DOHH2 (cell line): Measurements from ENCODE around the gene FLNB.

ENCODE experiments used
- H3F3A ChIP-seq: fragments of 200-600 bp; sonication (generic), shearing (Covaris generic); 2 replicates; pipeline ENCODE4 v1.6.0; 2016; ENCODE audit warnings: antibody characterized with exemption, mild to moderate bottlenecking; ENCODE audit not compliant: control insufficient read depth, insufficient read depth
- H3K27ac ChIP-seq: fragments of 200-600 bp; sonication (generic); 2 replicates; pipeline ENCODE4 v1.5.1; 2014; ENCODE audit warnings: low read depth, mild to moderate bottlenecking, low read length, moderate library complexity
- H3K27me3 ChIP-seq: fragments of 200-600 bp; sonication (generic); 2 replicates; pipeline ENCODE4 v1.6.1; 2014; ENCODE audit warnings: mild to moderate bottlenecking, low read length, mixed read lengths; ENCODE audit not compliant: control insufficient read depth
- H3K36me3 ChIP-seq: fragments of 200-600 bp; sonication (generic); 2 replicates; pipeline ENCODE4 v1.6.1; 2014; ENCODE audit warnings: mild to moderate bottlenecking, low read length, moderate library complexity, mixed read lengths; ENCODE audit not compliant: control insufficient read depth
- H3K4me1 ChIP-seq: fragments of 200-600 bp; sonication (generic); 2 replicates; pipeline ENCODE4 v1.6.1; 2014; ENCODE audit warnings: mild to moderate bottlenecking, low read length, mixed read lengths; ENCODE audit not compliant: control insufficient read depth
- H3K4me2 ChIP-seq: fragments of 200-600 bp; sonication (generic); 2 replicates; pipeline ENCODE4 v1.6.0; 2014; ENCODE audit warnings: mild to moderate bottlenecking, low read length, moderate library complexity
- H3K4me3 ChIP-seq: fragments of 200-600 bp; sonication (generic); 2 replicates; pipeline ENCODE4 v1.5.1; 2014; ENCODE audit warnings: mild to moderate bottlenecking, low read length, mixed read lengths
- H3K79me2 ChIP-seq: fragments of 200-600 bp; sonication (generic); 2 replicates; pipeline ENCODE4 v1.6.1; 2014; ENCODE audit warnings: mild to moderate bottlenecking, low read length, mixed read lengths; ENCODE audit not compliant: control insufficient read depth
- H3K9me2 ChIP-seq: fragments of 200-600 bp; sonication (generic); replicated peaks from 2 replicates; pipeline ENCODE4 v1.6.1; 2014; ENCODE audit warnings: mild to moderate bottlenecking, low read length, mixed read lengths; ENCODE audit not compliant: control insufficient read depth
- H3K9me3 ChIP-seq: fragments of 200-600 bp; sonication (generic); 2 replicates; pipeline ENCODE4 v1.6.1; 2014; ENCODE audit warnings: antibody characterized with exemption, low read length, mixed read lengths; ENCODE audit not compliant: control insufficient read depth, insufficient read depth
- H4K20me1 ChIP-seq: fragments of 200-600 bp; sonication (generic); 2 replicates; pipeline ENCODE4 v1.6.0; 2014; ENCODE audit warnings: low read depth, mild to moderate bottlenecking, antibody characterized with exemption, low read length, moderate library complexity; ENCODE audit not compliant: control insufficient read depth, insufficient read depth
- CTCF ChIP-seq: fragments of 200-600 bp; sonication (generic); IDR thresholded peaks from one replicate; pipeline ENCODE4 v1.5.1; 2014; ENCODE audit warnings: antibody characterized with exemption, mild to moderate bottlenecking, low read depth, low read length; ENCODE audit not compliant: poor library complexity, severe bottlenecking
- EZH2phosphoT487 ChIP-seq: fragments of 200-600 bp; sonication (generic); IDR thresholded peaks from 2 replicates; pipeline ENCODE4 v1.6.1; 2017; ENCODE audit warnings: borderline replicate concordance, mild to moderate bottlenecking, antibody characterized with exemption, low read length, moderate library complexity, mixed read lengths

FLNB gene

GRCh38 chr3:58072052-58072762 is 64.0 kb downstream of the FLNB start:
- H3K4me3 ChIP-seq: no peak overlapping the region

GRCh38 chr3:58072763-58073130 is 64.5 kb downstream of the FLNB start:
- no peak for TF ChIP-seq CTCF
- no peak for TF ChIP-seq EZH2phosphoT487
- Histone ChIP-seq H3K27ac (no peak overlapping the region), H3K4me3 (no peak overlapping the region), H3K79me2 (no peaks in the 10 kb centered on the region), H3F3A (no peaks in the 10 kb centered on the region), H4K20me1 (no peaks in the 10 kb centered on the region), H3K9me2 (no peaks in the 10 kb centered on the region), H3K27me3 (no peaks in the 10 kb centered on the region), H3K4me2 (no peak overlapping the region), H3K4me1 (peaks cover 9% of the 10 kb centered on the region), H3K9me3 (no peaks in the 10 kb centered on the region), H3K36me3 (no peaks in the 10 kb centered on the region)

More at GRCh38 chr3:58072052-58072762, 64.0 kb downstream of the FLNB start:
- no peaks in the 10 kb centered on the region for H3F3A ChIP-seq
- H3K27me3 ChIP-seq: no peaks in the 10 kb centered on the region
- no peaks in the 10 kb centered on the region for H3K9me2 ChIP-seq
- H3K36me3 ChIP-seq: no peaks in the 10 kb centered on the region
- H3K79me2 ChIP-seq: no peaks in the 10 kb centered on the region
- H3K9me3 ChIP-seq: no peaks in the 10 kb centered on the region
- peaks cover 9% of the 10 kb centered on the region for H3K4me1 ChIP-seq
- no peak overlapping the region for H3K27ac ChIP-seq
- H4K20me1 ChIP-seq: no peaks in the 10 kb centered on the region
- no peak for TF ChIP-seq EZH2phosphoT487
- TF ChIP-seq CTCF: no peak
- H3K4me2 ChIP-seq: no peak overlapping the region

- TF ChIP-seq CTCF (no peak), EZH2phosphoT487 (no peak)
- H3F3A ChIP-seq: no peaks in the 10 kb centered on the region
- H3K4me3 ChIP-seq: no peak overlapping the region
- H3K9me2 ChIP-seq: no peaks in the 10 kb centered on the region
- no peaks in the 10 kb centered on the region for H3K79me2 ChIP-seq
- H3K9me3 ChIP-seq: no peaks in the 10 kb centered on the region
- peaks cover 9% of the 10 kb centered on the region for H3K4me1 ChIP-seq
- H3K27ac ChIP-seq: no peak overlapping the region
- no peaks in the 10 kb centered on the region for H3K27me3 ChIP-seq
- H3K4me2 ChIP-seq: no peak overlapping the region
- no peaks in the 10 kb centered on the region for H4K20me1 ChIP-seq
- H3K36me3 ChIP-seq: no peaks in the 10 kb centered on the region
Measured at GRCh38 chr3:58073301-58074108, 65.3 kb downstream of the FLNB start.
